Measurements from ENCODE around the gene PLA2G12A.
"Not testable (repeated sequence)": the region's sequence is repeated elsewhere in the genome, so short reads cannot be mapped to it uniquely, and the experiment has no call there.

Gene PLA2G12A

DNA sequence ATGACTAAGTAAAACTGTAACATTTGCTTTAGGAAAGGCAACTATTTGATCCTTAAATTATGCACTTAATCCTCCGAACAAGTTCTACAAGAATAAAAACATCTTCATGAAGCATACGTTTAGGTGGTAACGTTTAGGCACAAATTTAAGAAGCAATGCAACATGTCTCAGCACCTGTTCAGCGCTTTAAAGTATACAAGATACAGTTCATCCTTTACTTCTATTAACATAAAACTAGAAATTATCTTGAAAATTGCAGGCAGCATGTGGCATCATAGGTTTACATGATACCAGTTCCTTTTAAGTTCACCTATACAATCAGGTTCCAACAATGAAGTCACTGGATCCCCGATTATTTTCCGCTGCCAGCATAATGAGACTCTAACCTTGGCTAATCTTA, 1.5 kb downstream of the PLA2G12A start:
- DNase-seq: no peak

GRCh38 chr4:109723110-109723509, 6.8 kb downstream of the PLA2G12A start:
- DNase-seq: no peak

GRCh38 chr4:109722357-109722756, 7.5 kb downstream of the PLA2G12A start:
- no peak for DNase-seq

GRCh38 chr4:109721033-109721432, 8.8 kb downstream of the PLA2G12A start:
- DNase-seq: no peak

- DNase-seq: no peak
Measured at GRCh38 chr4:109719604-109720003, 10.3 kb downstream of the PLA2G12A start.

DNA sequence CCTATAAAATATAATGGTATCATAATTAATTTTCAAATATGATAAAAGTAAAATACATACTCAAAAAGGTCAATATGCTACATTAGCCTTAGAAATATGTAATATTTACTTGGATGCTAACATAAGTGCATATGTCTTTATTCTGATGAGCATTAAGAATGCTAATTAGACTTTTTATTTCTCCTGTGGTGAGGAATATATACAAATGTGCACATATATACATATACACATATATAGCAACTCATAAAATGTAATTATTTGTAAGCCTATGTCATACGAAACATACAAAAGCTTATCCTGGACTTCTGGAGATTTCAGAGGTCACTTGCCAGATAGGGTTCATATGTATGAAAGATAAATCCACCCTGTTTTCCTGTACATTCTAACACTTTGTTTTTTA, 11.1 kb downstream of the PLA2G12A start:
- no peak for DNase-seq

GRCh38 chr4:109713500-109713899, 16.4 kb downstream of the PLA2G12A start:
- DNase-seq: no peak

GRCh38 chr4:109708990-109709389, 20.9 kb downstream of the PLA2G12A start:
- DNase-seq: no peak

GRCh38 chr4:109708435-109708834, 21.4 kb downstream of the PLA2G12A start:
- no peak for DNase-seq

DNA sequence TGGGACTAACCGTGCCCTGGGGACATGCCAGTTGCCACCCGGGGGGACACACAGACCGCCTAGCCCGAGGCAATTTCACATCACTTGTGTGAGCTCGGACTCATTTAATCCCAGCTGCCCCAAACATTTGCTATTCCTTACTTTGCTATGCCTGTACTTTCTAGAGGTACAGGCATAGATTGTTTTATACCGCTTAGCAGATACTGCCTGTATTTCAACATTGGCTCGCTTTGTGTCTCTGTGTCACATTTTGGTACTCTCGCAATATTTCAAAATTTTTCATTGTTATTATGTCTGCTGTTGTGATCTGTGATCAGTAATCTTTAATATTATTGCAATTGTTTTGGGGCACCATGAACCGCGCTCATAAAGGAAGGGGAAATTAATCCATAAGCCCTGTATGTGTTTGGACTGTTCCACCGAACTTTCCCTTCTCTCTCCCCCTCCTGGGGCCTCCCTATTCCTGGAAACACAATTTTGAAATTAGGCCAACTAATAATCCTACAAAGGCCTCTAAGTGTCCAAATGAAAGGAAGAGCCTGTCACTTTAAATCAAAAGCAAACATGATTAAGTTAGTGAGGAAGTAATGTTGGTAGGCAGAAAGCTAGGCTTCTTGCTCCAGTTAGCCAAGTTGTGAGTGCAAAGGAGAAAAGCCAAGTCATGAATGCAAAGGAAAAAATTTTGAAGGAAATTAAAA, 26.1 kb downstream of the PLA2G12A start:
- no peak for DNase-seq

GRCh38 chr4:109702950-109703663, 26.8 kb downstream of the PLA2G12A start, which contains the start of gene CASP6:
CASP6 (minus strand) TSS chr4:109703445; CDS start chr4:109703395, 50 bp downstream.
- peak; percentile 11 to 83 (median 64) for DNase-seq

DNA sequence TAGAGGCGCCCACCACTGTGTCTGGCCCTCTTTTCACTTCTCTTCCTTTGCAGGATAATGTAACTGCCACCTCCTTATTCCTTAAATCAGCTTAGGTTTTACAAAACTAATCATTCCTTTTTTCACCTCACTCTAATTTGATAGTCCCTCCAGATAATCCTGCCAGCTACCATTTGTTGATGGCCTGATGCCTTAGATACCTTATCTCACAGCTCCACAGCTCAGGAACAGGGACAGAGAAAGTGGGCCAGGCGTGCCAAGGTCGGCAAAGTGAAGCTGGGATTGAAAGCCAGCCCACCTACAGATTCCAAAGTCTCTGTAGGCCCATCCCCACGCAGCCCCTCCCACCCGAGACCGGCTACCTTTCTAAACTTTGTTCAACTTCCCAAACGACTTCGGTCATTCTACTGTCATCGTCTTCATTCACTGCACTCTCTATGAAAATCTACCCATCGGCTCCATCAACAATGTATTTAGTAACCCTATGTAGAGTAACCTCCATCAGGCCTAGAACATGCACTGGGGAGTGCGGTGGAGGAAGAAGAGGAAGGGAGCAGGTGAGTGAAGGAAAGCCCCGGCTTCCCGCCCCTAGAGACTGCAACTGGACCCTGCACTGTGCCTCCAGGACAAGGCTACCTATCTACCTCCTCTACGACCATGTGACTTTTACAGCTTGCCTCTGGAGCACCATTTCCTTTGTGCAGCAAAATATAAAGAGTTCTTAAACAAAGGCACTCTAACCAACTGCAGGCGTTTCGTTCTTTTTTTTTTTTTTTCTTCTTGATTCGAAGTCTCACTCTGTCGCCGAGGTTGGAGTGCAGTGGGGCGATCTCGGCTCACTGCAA, 28.1 kb downstream of the PLA2G12A start:
- no peak for DNase-seq

- no peak for DNase-seq
Measured at GRCh38 chr4:109699553-109700225, 30.2 kb downstream of the PLA2G12A start.

GRCh38 chr4:109698656-109699055, 31.2 kb downstream of the PLA2G12A start:
- no peak for DNase-seq

DNA sequence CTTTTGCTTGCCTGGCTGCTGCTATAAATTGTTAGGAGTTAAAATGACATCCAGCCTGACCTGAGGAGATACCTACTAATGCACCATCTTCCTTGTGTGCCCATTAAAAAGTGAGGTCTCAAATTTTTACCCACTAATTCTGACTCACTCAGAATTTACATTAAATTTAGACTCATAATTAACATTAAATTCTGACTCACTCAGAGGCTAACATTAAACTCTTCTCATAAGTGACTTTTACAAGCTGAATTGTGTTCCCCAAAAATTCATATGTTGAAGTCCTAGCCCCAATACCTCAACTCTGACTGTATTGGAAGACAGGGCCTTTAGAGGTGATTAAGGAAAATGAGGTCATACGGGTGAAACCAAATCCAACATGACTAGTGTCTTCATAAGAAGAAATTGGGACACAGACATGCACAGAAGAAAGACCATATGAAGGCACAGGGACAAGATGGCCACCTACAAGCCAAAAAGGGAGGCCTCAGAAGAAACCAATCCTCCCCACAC, 38.4 kb downstream of the PLA2G12A start:
- DNase-seq: no peak

- no peak for DNase-seq
Measured at GRCh38 chr4:109690690-109691410, 39.0 kb downstream of the PLA2G12A start.

DNA sequence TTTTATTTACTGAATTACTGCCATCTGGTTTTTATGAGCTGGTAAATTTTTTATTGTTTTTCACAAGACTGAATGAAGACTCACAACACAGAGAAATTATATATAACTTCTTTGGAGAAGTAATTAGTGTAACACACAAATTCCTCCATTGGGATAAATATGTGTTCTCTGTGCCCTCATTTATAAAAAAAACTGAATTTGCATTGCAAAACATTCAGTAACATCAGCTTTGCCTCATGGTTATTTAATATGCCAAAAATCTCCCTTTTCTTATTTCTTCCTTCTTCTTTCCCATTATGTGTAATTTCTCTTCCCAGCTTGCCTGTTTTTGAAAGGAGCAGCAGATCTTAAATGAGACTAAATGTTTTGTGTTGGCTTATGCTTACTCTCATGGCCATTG, 45.1 kb downstream of the PLA2G12A start:
- DNase-seq: no peak

DNA sequence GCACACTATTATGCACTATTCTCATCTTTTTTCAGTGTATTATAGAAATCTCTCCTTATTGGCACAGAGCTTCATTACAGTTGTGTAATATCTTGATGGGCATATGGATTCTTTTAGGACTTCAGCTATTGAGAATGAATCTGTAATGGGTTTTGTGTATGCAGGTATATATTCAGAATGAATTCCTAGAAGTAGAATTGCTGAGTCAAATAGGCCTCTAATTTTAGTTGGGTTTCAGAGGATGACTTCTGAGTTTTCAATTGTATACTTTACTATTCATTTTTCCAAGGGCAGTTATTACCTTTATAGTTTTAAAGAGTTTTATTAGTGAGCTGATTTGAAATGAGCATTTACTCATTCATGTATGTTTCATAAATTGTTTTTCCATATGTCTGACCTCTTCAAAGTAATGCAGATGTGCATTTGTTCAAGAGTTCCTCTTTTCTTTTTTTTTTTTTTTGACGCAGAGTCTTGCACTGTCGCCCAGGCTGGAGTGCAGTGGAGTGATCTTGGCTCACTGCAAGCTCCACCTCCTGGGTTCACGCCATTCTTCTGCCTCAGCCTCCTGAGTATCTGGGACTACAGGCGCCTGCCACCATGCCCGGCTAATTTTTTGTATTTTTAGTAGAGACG, 46.1 kb downstream of the PLA2G12A start:
- DNase-seq: no peak

- DNase-seq: no peak
Measured at GRCh38 chr4:109682875-109683274, 47.0 kb downstream of the PLA2G12A start.

- not testable (repeated sequence) for DNase-seq
Measured at GRCh38 chr4:109678925-109679324, 50.9 kb downstream of the PLA2G12A start.

- not testable (repeated sequence) for DNase-seq
Measured at GRCh38 chr4:109678472-109678871, 51.4 kb downstream of the PLA2G12A start.
